GM12892 (cell line): ENCODE measurements around the gene SLC35A5.

ENCODE experiments used
- DNase-seq: peaks from one replicate; pipeline ENCODE4 v3.0.0; 2011; ENCODE audit not compliant: insufficient read length
- FAIRE-seq: peaks from 2 replicates; lab custom pipeline; 2011; peaks lifted over from hg19 to GRCh38; lab: Jason Lieb, UNC
- POLR2A ChIP-seq: IDR thresholded peaks from 2 replicates; pipeline ENCODE4 v1.6.1; 2011; ENCODE audit warnings: low read depth, low read length, control low read depth
- POLR2AphosphoS5 ChIP-seq: IDR thresholded peaks from 2 replicates; pipeline ENCODE4 v1.6.1; 2011; ENCODE audit warnings: low read depth, low read length, control low read depth
- TAF1 ChIP-seq: IDR thresholded peaks from 2 replicates; pipeline ENCODE4 v1.6.1; 2011; ENCODE audit warnings: low read depth, mild to moderate bottlenecking, control low read depth, low read length, borderline replicate concordance

SLC35A5 gene

GRCh38 chr3:112617285-112617684, 55.4 kb downstream of the SLC35A5 start:
- TF ChIP-seq POLR2A, result no peak
- TF ChIP-seq POLR2AphosphoS5, result no peak
- no peak for TF ChIP-seq TAF1
- no peak for FAIRE-seq
- no peak for DNase-seq

- DNase-seq, result no peak
- TF ChIP-seq TAF1 (no peak), POLR2AphosphoS5 (no peak), POLR2A (no peak)
These were observed 57.5 kb downstream of the SLC35A5 start for GRCh38 chr3:112619295-112619694.

GRCh38 chr3:112623213-112623612, 61.4 kb downstream of the SLC35A5 start:
- FAIRE-seq (no peak), DNase-seq (no peak)
- no peak for TF ChIP-seq TAF1
- no peak for TF ChIP-seq POLR2A
- TF ChIP-seq POLR2AphosphoS5, result no peak

More at GRCh38 chr3:112619295-112619694, 57.5 kb downstream of the SLC35A5 start:
- no peak for FAIRE-seq

GRCh38 chr3:112623717-112624116, 61.9 kb downstream of the SLC35A5 start:
- TF ChIP-seq POLR2AphosphoS5 (no peak), POLR2A (no peak), TAF1 (no peak)
- FAIRE-seq (no peak), DNase-seq (no peak)

GRCh38 chr3:112627419-112627818, 65.6 kb downstream of the SLC35A5 start:
- no peak for DNase-seq
- FAIRE-seq, result no peak
- no peak for TF ChIP-seq POLR2A
- no peak for TF ChIP-seq POLR2AphosphoS5
- no peak for TF ChIP-seq TAF1

- TF ChIP-seq TAF1 (no peak), POLR2AphosphoS5 (no peak), POLR2A (no peak)
- no peak for DNase-seq
- no peak for FAIRE-seq
These were observed 66.1 kb downstream of the SLC35A5 start for GRCh38 chr3:112627919-112628466.

GRCh38 chr3:112629425-112629824, 67.6 kb downstream of the SLC35A5 start:
- TF ChIP-seq POLR2A (no peak), POLR2AphosphoS5 (no peak), TAF1 (no peak)
- FAIRE-seq (peak; percentile 81), DNase-seq (no peak)

- no peak for FAIRE-seq
- DNase-seq, result no peak
- TF ChIP-seq POLR2AphosphoS5, result no peak
- no peak for TF ChIP-seq TAF1
- TF ChIP-seq POLR2A, result no peak
These were observed 69.4 kb downstream of the SLC35A5 start for GRCh38 chr3:112631257-112631656.

GRCh38 chr3:112632596-112632995, 70.8 kb downstream of the SLC35A5 start:
- TF ChIP-seq POLR2AphosphoS5, result no peak
- no peak for TF ChIP-seq TAF1
- TF ChIP-seq POLR2A, result no peak
- FAIRE-seq (no peak), DNase-seq (no peak)

- FAIRE-seq, result no peak
- TF ChIP-seq TAF1, result no peak
- DNase-seq, result no peak
These were observed 71.3 kb downstream of the SLC35A5 start for GRCh38 chr3:112633191-112633590.

- DNase-seq (no peak), FAIRE-seq (no peak)
- no peak for TF ChIP-seq TAF1
- no peak for TF ChIP-seq POLR2AphosphoS5
- TF ChIP-seq POLR2A, result no peak
These were observed 71.9 kb downstream of the SLC35A5 start for GRCh38 chr3:112633757-112634156.

GRCh38 chr3:112634786-112635541, 73.1 kb downstream of the SLC35A5 start:
- no peak for DNase-seq
- TF ChIP-seq POLR2A (no peak), TAF1 (no peak), POLR2AphosphoS5 (no peak)
- FAIRE-seq, result peak; percentile 44
